Measurements from ENCODE around the gene DCX. TPM values are rescaled to one million over a fixed set of nuclear protein-coding genes. Genes with fewer than 3 reads are reported as not detected.

The DCX gene
- polyA plus RNA-seq, 4 donors: 0.18 to 0.34 (median 0.27) TPM; not detected in 1

DNA sequence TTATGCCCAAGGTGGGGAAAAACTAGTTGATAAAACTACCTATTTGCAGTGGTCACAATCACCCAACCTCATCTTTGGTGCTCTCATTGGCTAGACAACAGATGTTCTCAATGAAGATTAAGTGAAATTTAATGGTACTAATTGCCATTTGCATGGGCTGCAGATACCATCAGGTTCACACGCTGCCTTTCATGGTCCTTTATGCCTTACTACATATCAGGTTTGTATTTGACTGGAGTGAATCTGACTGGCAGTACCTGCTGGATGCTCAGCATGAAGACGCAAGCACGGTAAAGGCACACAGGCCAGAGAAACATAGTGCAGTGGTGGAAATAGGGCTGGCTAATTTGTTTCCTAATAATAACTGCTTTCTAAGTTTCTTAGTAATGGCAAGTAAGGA is 48.3 kb downstream of the DCX start:
- 84 to 88% (median 85%) methylated on average over 3 of the region's 3 CpGs for WGBS, 3 donors
- Histone ChIP-seq H3K27me3 (ENCODE audit: control insufficient read depth in 3 of 3, insufficient read depth in 3 of 3, low read length in 3 of 3) (no peaks in the 10 kb centered on the region), H3K36me3 (ENCODE audit: control insufficient read depth in 3 of 3, insufficient read depth in 2 of 3, low read depth in 1 of 3, low read length in 3 of 3) (no peaks in the 10 kb centered on the region), H3K27ac (ENCODE audit: low read depth in 1 of 3, low read length in 2 of 3) (no peak overlapping the region), H3K4me1 (ENCODE audit: control insufficient read depth in 3 of 3, insufficient read depth in 2 of 3, low read depth in 1 of 3, low read length in 2 of 3) (no peaks in the 10 kb centered on the region), H3K9me3 (ENCODE audit: control insufficient read depth in 2 of 2, insufficient read depth in 1 of 2, low read depth in 1 of 2, low read length in 1 of 2) (no peaks in the 10 kb centered on the region), H3K4me3 (ENCODE audit: low read depth in 1 of 3, low read length in 3 of 3) (no peak overlapping the region)
- DNase-seq (no peak), FAIRE-seq (no peak)

DNA sequence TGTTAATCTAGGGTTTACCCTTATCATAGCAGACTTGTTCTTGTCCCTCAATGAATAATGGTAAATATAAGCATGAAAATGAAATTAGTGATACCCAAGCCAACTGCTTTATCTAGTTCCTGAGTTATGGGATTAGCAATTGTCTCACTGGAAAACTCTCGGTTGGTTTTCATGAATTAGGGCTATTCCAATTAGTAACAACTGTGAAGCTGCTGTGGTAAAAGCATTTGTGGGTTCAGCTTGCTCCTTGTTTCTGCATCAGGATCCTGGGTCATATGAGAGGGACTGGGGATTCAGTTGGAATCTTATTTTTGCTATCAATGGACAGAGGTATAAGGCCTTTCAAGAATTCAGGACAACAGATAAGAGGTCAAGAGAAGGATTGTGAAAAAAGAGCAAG is 50.2 kb downstream of the DCX start:
- Histone ChIP-seq H3K27ac (ENCODE audit: low read depth in 1 of 3, low read length in 2 of 3) (no peak overlapping the region), H3K4me3 (ENCODE audit: low read depth in 1 of 3, low read length in 3 of 3) (no peak overlapping the region), H3K4me1 (ENCODE audit: control insufficient read depth in 3 of 3, insufficient read depth in 2 of 3, low read depth in 1 of 3, low read length in 2 of 3) (no peaks in the 10 kb centered on the region), H3K36me3 (ENCODE audit: control insufficient read depth in 3 of 3, insufficient read depth in 2 of 3, low read depth in 1 of 3, low read length in 3 of 3) (no peaks in the 10 kb centered on the region), H3K9me3 (ENCODE audit: control insufficient read depth in 2 of 2, insufficient read depth in 1 of 2, low read depth in 1 of 2, low read length in 1 of 2) (no peaks in the 10 kb centered on the region), H3K27me3 (ENCODE audit: control insufficient read depth in 3 of 3, insufficient read depth in 3 of 3, low read length in 3 of 3) (no peaks in the 10 kb centered on the region)
- FAIRE-seq (no peak), DNase-seq (no peak)
- 59 to 75% (median 60%) methylated on average over 1 of the region's 1 CpG for WGBS, 3 donors

DNA sequence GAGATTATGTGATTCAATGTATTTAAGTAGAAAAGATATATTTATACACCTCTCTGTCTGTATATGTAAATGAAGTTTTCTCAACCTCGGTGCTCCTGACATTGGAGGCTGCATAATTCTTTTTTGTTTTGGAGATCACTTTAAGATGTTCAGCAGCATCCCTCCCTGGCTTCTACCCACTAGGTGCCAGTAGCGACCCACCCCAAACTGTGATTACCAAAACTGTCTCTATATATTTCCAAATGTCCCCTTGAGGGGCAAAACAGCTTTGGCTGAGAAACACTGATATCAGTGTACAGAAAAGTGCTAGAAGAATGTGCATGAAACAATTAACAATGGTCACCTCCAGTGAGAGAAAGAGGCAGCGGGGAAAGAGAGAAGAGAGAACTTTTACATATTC is 51.2 kb downstream of the DCX start:
- no peaks in the 10 kb centered on the region for H3K27me3 ChIP-seq (ENCODE audit: control insufficient read depth in 3 of 3, insufficient read depth in 3 of 3, low read length in 3 of 3)
- 48 to 57% (median 57%) methylated on average over 3 of the region's 3 CpGs for WGBS, 3 donors
- no peak for DNase-seq
- H3K4me1 ChIP-seq (ENCODE audit: control insufficient read depth in 3 of 3, insufficient read depth in 2 of 3, low read depth in 1 of 3, low read length in 2 of 3): no peaks in the 10 kb centered on the region
- FAIRE-seq: no peak
- H3K27ac ChIP-seq (ENCODE audit: low read depth in 1 of 3, low read length in 2 of 3): no peak overlapping the region
- H3K9me3 ChIP-seq (ENCODE audit: control insufficient read depth in 2 of 2, insufficient read depth in 1 of 2, low read depth in 1 of 2, low read length in 1 of 2): no peaks in the 10 kb centered on the region
- H3K36me3 ChIP-seq (ENCODE audit: control insufficient read depth in 3 of 3, insufficient read depth in 2 of 3, low read depth in 1 of 3, low read length in 3 of 3): no peaks in the 10 kb centered on the region
- H3K4me3 ChIP-seq (ENCODE audit: low read depth in 1 of 3, low read length in 3 of 3): no peak overlapping the region

- Histone ChIP-seq H3K27me3 (ENCODE audit: control insufficient read depth in 3 of 3, insufficient read depth in 3 of 3, low read length in 3 of 3) (no peaks in the 10 kb centered on the region), H3K4me1 (ENCODE audit: control insufficient read depth in 3 of 3, insufficient read depth in 2 of 3, low read depth in 1 of 3, low read length in 2 of 3) (no peaks in the 10 kb centered on the region), H3K4me3 (ENCODE audit: low read depth in 1 of 3, low read length in 3 of 3) (no peak overlapping the region), H3K36me3 (ENCODE audit: control insufficient read depth in 3 of 3, insufficient read depth in 2 of 3, low read depth in 1 of 3, low read length in 3 of 3) (no peaks in the 10 kb centered on the region), H3K9me3 (ENCODE audit: control insufficient read depth in 2 of 2, insufficient read depth in 1 of 2, low read depth in 1 of 2, low read length in 1 of 2) (no peaks in the 10 kb centered on the region), H3K27ac (ENCODE audit: low read depth in 1 of 3, low read length in 2 of 3) (no peak overlapping the region)
- WGBS, 3 donors: 50 to 76% (median 69%) methylated on average over 2 of the region's 2 CpGs
- DNase-seq (no peak), FAIRE-seq (no peak)
These were observed 56.4 kb downstream of the DCX start for GRCh38 chrX:111355523-111356115.

DNA sequence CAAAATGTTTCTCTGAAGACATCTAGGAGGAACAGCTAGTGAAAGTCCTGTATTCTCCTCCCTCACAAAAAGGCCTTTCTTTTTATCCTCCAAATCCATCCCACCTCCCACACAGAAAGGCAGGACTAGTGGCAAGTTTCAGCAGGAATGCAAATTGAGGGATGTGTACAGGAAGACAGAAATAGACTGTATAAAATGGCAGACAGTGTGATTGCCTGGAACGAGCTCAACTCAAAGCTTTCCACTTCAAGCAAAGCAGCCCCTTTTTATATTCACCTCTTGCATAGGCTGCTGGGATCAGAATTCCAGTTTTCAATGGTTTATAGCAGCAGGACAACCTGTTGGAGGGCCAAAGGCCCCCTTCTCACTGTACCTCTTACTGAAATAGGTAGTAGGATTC is 57.5 kb downstream of the DCX start:
- H3K27me3 ChIP-seq (ENCODE audit: control insufficient read depth in 3 of 3, insufficient read depth in 3 of 3, low read length in 3 of 3): no peaks in the 10 kb centered on the region
- no peaks in the 10 kb centered on the region for H3K9me3 ChIP-seq (ENCODE audit: control insufficient read depth in 2 of 2, insufficient read depth in 1 of 2, low read depth in 1 of 2, low read length in 1 of 2)
- no peak overlapping the region for H3K27ac ChIP-seq (ENCODE audit: low read depth in 1 of 3, low read length in 2 of 3)
- no peaks in the 10 kb centered on the region for H3K36me3 ChIP-seq (ENCODE audit: control insufficient read depth in 3 of 3, insufficient read depth in 2 of 3, low read depth in 1 of 3, low read length in 3 of 3)
- FAIRE-seq (no peak), DNase-seq (no peak)
- 45 to 88% (median 52%) methylated on average over 1 of the region's 1 CpG for WGBS, 3 donors
- no peak overlapping the region for H3K4me3 ChIP-seq (ENCODE audit: low read depth in 1 of 3, low read length in 3 of 3)
- H3K4me1 ChIP-seq (ENCODE audit: control insufficient read depth in 3 of 3, insufficient read depth in 2 of 3, low read depth in 1 of 3, low read length in 2 of 3): no peaks in the 10 kb centered on the region

DNA sequence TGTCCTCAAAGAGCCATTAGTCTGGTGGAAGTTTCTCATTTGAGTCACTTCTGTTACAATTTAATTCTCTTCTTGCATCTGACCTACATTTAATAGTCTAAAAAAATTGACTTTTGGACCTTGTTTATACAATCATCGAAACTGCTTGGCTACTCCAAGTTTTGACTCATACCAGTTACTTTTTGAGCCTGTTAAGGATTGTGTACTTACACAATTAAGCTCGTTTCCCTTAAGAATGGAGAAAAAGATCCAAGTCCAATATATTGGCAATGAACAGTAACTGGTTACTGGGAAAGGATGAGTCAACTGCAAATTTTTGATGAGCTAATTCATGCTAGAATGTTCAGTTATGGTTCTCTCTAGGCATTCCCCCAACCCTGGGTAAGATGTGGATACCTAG is 58.2 kb downstream of the DCX start:
- Histone ChIP-seq H3K27ac (ENCODE audit: low read depth in 1 of 3, low read length in 2 of 3) (no peak overlapping the region), H3K9me3 (ENCODE audit: control insufficient read depth in 2 of 2, insufficient read depth in 1 of 2, low read depth in 1 of 2, low read length in 1 of 2) (no peaks in the 10 kb centered on the region), H3K27me3 (ENCODE audit: control insufficient read depth in 3 of 3, insufficient read depth in 3 of 3, low read length in 3 of 3) (no peaks in the 10 kb centered on the region), H3K4me1 (ENCODE audit: control insufficient read depth in 3 of 3, insufficient read depth in 2 of 3, low read depth in 1 of 3, low read length in 2 of 3) (no peaks in the 10 kb centered on the region), H3K4me3 (ENCODE audit: low read depth in 1 of 3, low read length in 3 of 3) (no peak overlapping the region), H3K36me3 (ENCODE audit: control insufficient read depth in 3 of 3, insufficient read depth in 2 of 3, low read depth in 1 of 3, low read length in 3 of 3) (no peaks in the 10 kb centered on the region)
- FAIRE-seq: peak; percentile 59
- 6 to 36% (median 15%) methylated on average over 2 of the region's 2 CpGs for WGBS, 3 donors
- peak in 1 of 2 donors; percentile 1 for DNase-seq

DNA sequence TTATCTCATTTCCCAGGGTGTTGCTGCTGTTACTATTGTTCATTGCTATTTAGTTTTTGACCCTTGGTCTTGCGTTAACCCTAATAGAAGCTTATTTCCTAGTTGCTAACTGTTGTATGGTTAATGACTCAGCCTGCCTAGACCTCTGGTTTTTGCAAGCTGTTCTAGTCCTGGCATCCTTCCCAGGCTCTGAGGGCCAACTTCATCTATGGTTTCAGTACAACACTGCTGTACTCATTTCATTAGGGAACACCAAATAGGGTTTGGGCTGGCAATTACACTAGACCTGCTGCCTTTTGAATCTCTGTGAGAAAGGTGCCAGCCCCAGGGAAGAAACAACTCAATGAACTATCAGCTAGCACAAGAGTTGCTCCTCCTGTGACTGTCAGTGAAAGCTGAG is 59.6 kb downstream of the DCX start:
- Histone ChIP-seq H3K27ac (ENCODE audit: low read depth in 1 of 3, low read length in 2 of 3) (peak overlapping the region in 1 of 3 donors; percentile 49), H3K4me3 (ENCODE audit: low read depth in 1 of 3, low read length in 3 of 3) (no peak overlapping the region), H3K9me3 (ENCODE audit: control insufficient read depth in 2 of 2, insufficient read depth in 1 of 2, low read depth in 1 of 2, low read length in 1 of 2) (no peaks in the 10 kb centered on the region), H3K27me3 (ENCODE audit: control insufficient read depth in 3 of 3, insufficient read depth in 3 of 3, low read length in 3 of 3) (no peaks in the 10 kb centered on the region), H3K4me1 (ENCODE audit: control insufficient read depth in 3 of 3, insufficient read depth in 2 of 3, low read depth in 1 of 3, low read length in 2 of 3) (no peaks in the 10 kb centered on the region), H3K36me3 (ENCODE audit: control insufficient read depth in 3 of 3, insufficient read depth in 2 of 3, low read depth in 1 of 3, low read length in 3 of 3) (no peaks in the 10 kb centered on the region)
- WGBS, 3 donors: 10 to 52% (median 41%) methylated on average over 1 of the region's 1 CpG
- DNase-seq (peak in 1 of 2 donors; percentile 82), FAIRE-seq (no peak)

GRCh38 chrX:111349934-111350333 is 62.1 kb downstream of the DCX start:
- Histone ChIP-seq H3K27me3 (ENCODE audit: control insufficient read depth in 3 of 3, insufficient read depth in 3 of 3, low read length in 3 of 3) (no peaks in the 10 kb centered on the region), H3K4me3 (ENCODE audit: low read depth in 1 of 3, low read length in 3 of 3) (no peak overlapping the region), H3K27ac (ENCODE audit: low read depth in 1 of 3, low read length in 2 of 3) (no peak overlapping the region), H3K36me3 (ENCODE audit: control insufficient read depth in 3 of 3, insufficient read depth in 2 of 3, low read depth in 1 of 3, low read length in 3 of 3) (no peaks in the 10 kb centered on the region), H3K9me3 (ENCODE audit: control insufficient read depth in 2 of 2, insufficient read depth in 1 of 2, low read depth in 1 of 2, low read length in 1 of 2) (no peaks in the 10 kb centered on the region), H3K4me1 (ENCODE audit: control insufficient read depth in 3 of 3, insufficient read depth in 2 of 3, low read depth in 1 of 3, low read length in 2 of 3) (no peaks in the 10 kb centered on the region)
- DNase-seq (peak in 1 of 2 donors; percentile 25), FAIRE-seq (no peak)

DNA sequence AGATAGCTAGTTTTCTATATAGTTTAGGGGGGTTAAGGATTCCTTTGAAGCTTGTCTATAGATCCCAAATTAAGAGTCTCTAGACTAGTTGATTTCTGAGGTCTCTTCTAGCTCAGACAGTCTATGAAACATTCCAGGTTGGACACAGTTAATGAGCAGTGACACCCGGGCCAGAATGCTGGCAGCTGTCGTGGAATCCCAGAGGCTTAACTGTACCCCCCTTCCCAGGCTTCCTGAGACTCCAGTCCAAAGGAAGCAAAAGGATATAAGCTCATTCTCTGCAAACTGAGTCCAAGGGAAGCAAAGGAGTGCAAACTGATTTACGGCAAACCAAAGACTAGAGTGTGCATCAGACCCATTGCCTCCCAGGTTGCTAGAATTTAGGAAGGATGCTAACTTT is 62.9 kb downstream of the DCX start:
- H3K4me1 ChIP-seq (ENCODE audit: control insufficient read depth in 3 of 3, insufficient read depth in 2 of 3, low read depth in 1 of 3, low read length in 2 of 3): no peaks in the 10 kb centered on the region
- no peak overlapping the region for H3K27ac ChIP-seq (ENCODE audit: low read depth in 1 of 3, low read length in 2 of 3)
- no peak overlapping the region for H3K4me3 ChIP-seq (ENCODE audit: low read depth in 1 of 3, low read length in 3 of 3)
- no peaks in the 10 kb centered on the region for H3K36me3 ChIP-seq (ENCODE audit: control insufficient read depth in 3 of 3, insufficient read depth in 2 of 3, low read depth in 1 of 3, low read length in 3 of 3)
- FAIRE-seq (no peak), DNase-seq (no peak)
- H3K27me3 ChIP-seq (ENCODE audit: control insufficient read depth in 3 of 3, insufficient read depth in 3 of 3, low read length in 3 of 3): no peaks in the 10 kb centered on the region
- 54 to 58% (median 56%) methylated on average over 3 of the region's 3 CpGs for WGBS, 3 donors
- H3K9me3 ChIP-seq (ENCODE audit: control insufficient read depth in 2 of 2, insufficient read depth in 1 of 2, low read depth in 1 of 2, low read length in 1 of 2): no peaks in the 10 kb centered on the region

All from small intestine (tissue), 7 donors.